LoVo (cell line): Measurements from ENCODE around the gene MTRF1.
"Not testable (repeated sequence)": the region's sequence is repeated elsewhere in the genome, so short reads cannot be mapped to it uniquely, and the experiment has no call there.

ENCODE experiments used
- DNase-seq: peaks from one replicate; pipeline ENCODE4 v3.0.0-alpha.2; 2016; ENCODE audit warnings: low spot score

The MTRF1 gene

GRCh38 chr13:41177616-41178015 lies 85.8 kb downstream of the MTRF1 start:
- DNase-seq = no peak

- not testable (repeated sequence) for DNase-seq
Measured at GRCh38 chr13:41175576-41175975, 87.8 kb downstream of the MTRF1 start.
